IMR-90 (cell line): ENCODE results near the gene KIAA0319L. TPM values are rescaled to one million over a fixed set of nuclear protein-coding genes. Genes with fewer than 3 reads are reported as not detected.

Experiments used
- ATAC-seq: fragments of 200-7000 bp; cut with Tn5 transposase; 2 replicates; pipeline ENCODE4 v1.9.1; 2020; ENCODE audit warnings: low read depth, mild to moderate bottlenecking, moderate library complexity
- BruUV-seq: library from RNA; stranded (reverse); fragments of 400-500 nt; replicated peaks from 2 replicates; lab custom pipeline; 2021; lab: Mats Ljungman, UMichigan
- CTCF ChIA-PET: fragments of 300-600 bp; formaldehyde crosslinking; extraction: SDS; loops from one replicate; lab custom pipeline; 2021; ENCODE audit warnings: antibody characterized with exemption; lab: Yijun Ruan, JAX
- POLR2A ChIA-PET: fragments of 300-600 bp; sonication (Branson Sonifier 250); formaldehyde crosslinking; loops from one replicate; lab custom pipeline; 2022; ENCODE audit warnings: antibody characterized with exemption; ENCODE audit not compliant: unreplicated experiment; lab: Charles Lee
- DNase-seq: peaks from one replicate; pipeline ENCODE4 v3.0.0; 2013
- H2AFZ ChIP-seq: replicated peaks from 2 replicates; pipeline ENCODE3; 2013; ENCODE audit warnings: low read length, mild to moderate bottlenecking; ENCODE audit not compliant: poor library complexity
- H2AK5ac ChIP-seq: 2 replicates; pipeline ENCODE4 v1.6.1; 2013; ENCODE audit warnings: low read depth, low read length, inconsistent platforms
- H2AK9ac ChIP-seq: replicated peaks from 2 replicates; pipeline ENCODE3; 2013; ENCODE audit warnings: mild to moderate bottlenecking, low read depth, low read length, moderate library complexity; ENCODE audit not compliant: poor library complexity
- H2BK120ac ChIP-seq: 2 replicates; pipeline ENCODE4 v1.6.1; 2013; ENCODE audit warnings: low read depth, low read length, inconsistent platforms
- H2BK15ac ChIP-seq: 3 replicates; pipeline ENCODE4 v1.6.1; 2013; ENCODE audit warnings: low read depth, low read length, inconsistent platforms
- H2BK20ac ChIP-seq: 2 replicates; pipeline ENCODE4 v1.6.1; 2013; ENCODE audit warnings: low read depth, mild to moderate bottlenecking, inconsistent platforms, low read length, moderate library complexity
- H2BK5ac ChIP-seq: 2 replicates; pipeline ENCODE4 v1.6.1; 2013; ENCODE audit warnings: mild to moderate bottlenecking, low read depth, low read length, inconsistent platforms; ENCODE audit not compliant: poor library complexity, severe bottlenecking
- H3K14ac ChIP-seq: replicated peaks from 2 replicates; pipeline ENCODE4 v1.6.1; 2013; ENCODE audit warnings: low read depth, low read length, inconsistent platforms
- H3K18ac ChIP-seq: 2 replicates; pipeline ENCODE4 v1.6.1; 2013; ENCODE audit warnings: low read depth, low read length, control low read depth
- H3K23ac ChIP-seq: 2 replicates; pipeline ENCODE4 v1.6.1; 2013; ENCODE audit warnings: low read depth, low read length, inconsistent platforms
- H3K27ac ChIP-seq: 2 replicates; pipeline ENCODE4 v1.5.1; 2013; ENCODE audit warnings: mild to moderate bottlenecking, control low read depth, low read length; ENCODE audit not compliant: insufficient read depth
- H3K27me3 ChIP-seq: 2 replicates; pipeline ENCODE4 v1.6.1; 2013; ENCODE audit warnings: low read length; ENCODE audit not compliant: control insufficient read depth, insufficient read depth
- H3K36me3 ChIP-seq: 2 replicates; pipeline ENCODE4 v1.6.1; 2013; ENCODE audit warnings: low read length, mixed read lengths; ENCODE audit not compliant: control insufficient read depth, insufficient read depth
- H3K4ac ChIP-seq: 2 replicates; pipeline ENCODE4 v1.6.1; 2013; ENCODE audit warnings: low read depth, low read length, inconsistent platforms
- H3K4me1 ChIP-seq: 2 replicates; pipeline ENCODE4 v1.6.1; 2013; ENCODE audit warnings: low read length, mixed read lengths; ENCODE audit not compliant: control insufficient read depth, insufficient read depth
- H3K4me2 ChIP-seq: 2 replicates; pipeline ENCODE4 v1.6.1; 2013; ENCODE audit warnings: low read depth, mild to moderate bottlenecking, control low read depth, low read length, moderate library complexity
- H3K4me3 ChIP-seq: 2 replicates; pipeline ENCODE4 v1.5.1; 2013; ENCODE audit warnings: low read depth, mild to moderate bottlenecking, control low read depth, low read length, moderate library complexity; ENCODE audit not compliant: insufficient read depth
- H3K56ac ChIP-seq: 2 replicates; pipeline ENCODE4 v1.6.1; 2013; ENCODE audit warnings: low read length, inconsistent platforms; ENCODE audit not compliant: insufficient read depth; ENCODE audit errors: extremely low read depth
- H3K79me1 ChIP-seq, 2 experiments: 2 replicates each; pipeline ENCODE4 v1.6.1; 2013; ENCODE audit warnings: low read length in 2 of 2, inconsistent platforms in 1 of 2, low read depth in 1 of 2
- H3K9ac ChIP-seq: 2 replicates; pipeline ENCODE4 v1.6.1; 2013; ENCODE audit warnings: low read depth, low read length, control low read depth
- H3K9me1 ChIP-seq: 2 replicates; pipeline ENCODE4 v1.6.1; 2013; ENCODE audit warnings: low read length, inconsistent platforms; ENCODE audit not compliant: insufficient read depth
- H3K9me3 ChIP-seq: 2 replicates; pipeline ENCODE4 v1.6.1; 2013; ENCODE audit warnings: low read length; ENCODE audit not compliant: control insufficient read depth, insufficient read depth
- H4K20me1 ChIP-seq: 2 replicates; pipeline ENCODE4 v1.6.1; 2013; ENCODE audit warnings: low read length, inconsistent platforms; ENCODE audit not compliant: insufficient read depth
- H4K5ac ChIP-seq: 2 replicates; pipeline ENCODE4 v1.6.1; 2013; ENCODE audit warnings: mild to moderate bottlenecking, low read depth, low read length, control low read depth
- H4K8ac ChIP-seq, 2 experiments: 2 replicates each; pipeline ENCODE4 v1.6.1; 2013; ENCODE audit warnings: low read depth in 2 of 2, low read length in 2 of 2, control low read depth in 1 of 2, inconsistent platforms in 1 of 2
- H4K91ac ChIP-seq: 2 replicates; pipeline ENCODE4 v1.6.1; 2013; ENCODE audit warnings: low read depth, low read length, inconsistent platforms; ENCODE audit not compliant: insufficient read depth
- BHLHE40 ChIP-seq: fragments of 150-350 bp; IDR thresholded peaks from 2 replicates; pipeline ENCODE4 v1.6.1; 2016; ENCODE audit warnings: mild to moderate bottlenecking, low read depth, low read length
- CEBPB ChIP-seq: IDR thresholded peaks from 2 replicates; pipeline ENCODE4 v1.6.1; 2012; ENCODE audit warnings: low read depth, low read length, improper control_type of control experiment
- CHD1 ChIP-seq: IDR thresholded peaks from 2 replicates; pipeline ENCODE4 v1.6.1; 2012; ENCODE audit warnings: low read depth, low read length, improper control_type of control experiment
- FOS ChIP-seq: fragments of 150-350 bp; IDR thresholded peaks from 2 replicates; pipeline ENCODE4 v1.6.1; 2016; ENCODE audit warnings: low read depth, low read length
- MAFK ChIP-seq: IDR thresholded peaks from 2 replicates; pipeline ENCODE4 v1.6.1; 2012; ENCODE audit warnings: low read depth, low read length, improper control_type of control experiment
- MAZ ChIP-seq: IDR thresholded peaks from 2 replicates; pipeline ENCODE4 v1.6.1; 2012; ENCODE audit warnings: low read depth, mild to moderate bottlenecking, low read length, improper control_type of control experiment, moderate library complexity, borderline replicate concordance
- MXI1 ChIP-seq: IDR thresholded peaks from 2 replicates; pipeline ENCODE4 v1.6.1; 2012; ENCODE audit warnings: low read depth, mild to moderate bottlenecking, low read length, moderate library complexity, borderline replicate concordance
- NFE2L2 ChIP-seq: fragments of 150-350 bp; IDR thresholded peaks from 2 replicates; pipeline ENCODE4 v1.6.1; 2016; ENCODE audit warnings: low read depth, mild to moderate bottlenecking, low read length
- POLR2A ChIP-seq: IDR thresholded peaks from 2 replicates; pipeline ENCODE4 v1.6.1; 2012; ENCODE audit warnings: mild to moderate bottlenecking, low read depth, low read length
- RAD21 ChIP-seq: IDR thresholded peaks from 2 replicates; pipeline ENCODE4 v1.6.1; 2012; ENCODE audit warnings: low read length, improper control_type of control experiment
- RCOR1 ChIP-seq: IDR thresholded peaks from 2 replicates; pipeline ENCODE4 v1.6.1; 2012; ENCODE audit warnings: mild to moderate bottlenecking, low read length, improper control_type of control experiment; ENCODE audit not compliant: insufficient replicate concordance
- RFX5 ChIP-seq: IDR thresholded peaks from 2 replicates; pipeline ENCODE4 v1.8.0; 2012; ENCODE audit warnings: low read depth, mild to moderate bottlenecking, low read length, moderate library complexity
- SMC3 ChIP-seq: fragments of 150-350 bp; IDR thresholded peaks from 2 replicates; pipeline ENCODE4 v1.6.1; 2016; ENCODE audit warnings: low read depth, mild to moderate bottlenecking, antibody characterized with exemption, low read length, moderate library complexity
- dilution Hi-C: fragments of 300-500 bp; cut with HindIII; formaldehyde crosslinking; loops from one replicate; pipeline ENCODE4 v1.14.3; 2018; ENCODE audit warnings: low sequenced_read_pairs; ENCODE audit not compliant: unreplicated experiment
- in situ Hi-C: fragments of 300-500 bp; cut with MboI; formaldehyde crosslinking; loops from 3 replicates; pipeline ENCODE4 v1.14.3; 2019; ENCODE audit warnings: low sequenced_read_pairs, inconsistent platforms, mixed read lengths
- intact Hi-C: fragments of 100-400 bp; cut with micrococcal nuclease; formaldehyde crosslinking; loops from 2 replicates; pipeline ENCODE4 v1.10.0; 2022
- polyA plus RNA-seq, 3 experiments: library from polyadenylated mRNA; depleted of rRNA; stranded (reverse); fragments of >200 nt; gene quantifications; 2 replicates each; pipeline ENCODE4 v1.2.3, GENCODE V29; 2012; ENCODE audit warnings: low replicate concordance in 1 of 3
- total RNA-seq: library from RNA; depleted of rRNA; stranded (reverse); fragments of >200 nt; gene quantifications from 2 replicates; pipeline ENCODE4 v1.2.3, GENCODE V29; 2012
- TF ChIP-seq, protein P1 (sequence below): conservative IDR thresholded peaks from 2 replicates; pipeline ENCODE4 v1.5.1; 2012; ENCODE audit warnings: mild to moderate bottlenecking, low read depth, low read length, improper control_type of control experiment
- TF ChIP-seq, protein P2 (sequence below): fragments of 150-350 bp; IDR thresholded peaks from 2 replicates; pipeline ENCODE4 v1.6.1; 2016; ENCODE audit warnings: low read depth, mild to moderate bottlenecking, low read length, moderate library complexity, borderline replicate concordance
- TF ChIP-seq, protein P3 (sequence below): fragments of 150-350 bp; IDR thresholded peaks from 2 replicates; pipeline ENCODE4 v1.6.1; 2017; ENCODE audit warnings: mild to moderate bottlenecking, antibody characterized with exemption, low read length, low read depth

KIAA0319L gene
- total and polyA plus RNA-seq, 2 of the 4 experiments (the other 2 are of a cell fraction): 38.0 to 49.8 TPM

DNA sequence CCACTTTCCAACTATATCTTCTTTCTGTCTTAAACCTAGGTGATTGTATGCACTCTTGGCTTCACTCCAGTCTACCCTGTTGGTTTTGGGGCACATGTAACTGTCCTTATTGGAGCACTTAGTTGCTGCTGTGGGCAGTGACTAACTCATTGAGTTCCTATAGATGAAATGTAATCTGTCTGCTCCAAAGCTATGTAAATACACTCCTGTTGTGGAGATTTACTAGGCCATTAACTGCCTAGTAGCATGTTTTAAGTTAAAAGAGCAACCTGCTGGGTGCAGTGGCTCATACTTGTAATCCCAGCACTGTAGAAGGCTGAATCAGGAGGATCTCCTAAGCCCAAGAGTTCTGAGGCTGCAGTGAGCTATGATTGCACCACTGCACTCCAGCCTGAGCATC lies 151.1 kb downstream of the KIAA0319L start:
- H2AFZ ChIP-seq: no peak overlapping the region
- H3K4ac ChIP-seq: no peak overlapping the region
- H3K9me1 ChIP-seq: no peaks in the 10 kb centered on the region
- H3K4me3 ChIP-seq: no peak overlapping the region
- H3K4me2 ChIP-seq: no peak overlapping the region
- H2BK15ac ChIP-seq: no peak overlapping the region
- DNase-seq: peak; percentile 39
- POLR2A ChIA-PET: no interaction called here
- peaks cover 4 to 6% of the 10 kb centered on the region in 2 experiments; a peak in 3 of 4 replicates for H3K79me1 ChIP-seq
- no peak overlapping the region for H2BK120ac ChIP-seq
- in situ Hi-C loops: no loop called here
- H3K27ac ChIP-seq: no peak overlapping the region
- intact Hi-C loops: no loop called here
- CTCF ChIA-PET: no interaction called here
- no peak overlapping the region for H4K5ac ChIP-seq
- peaks cover 35% of the 10 kb centered on the region for H3K36me3 ChIP-seq
- H3K27me3 ChIP-seq: no peaks in the 10 kb centered on the region
- H3K18ac ChIP-seq: no peak overlapping the region
- 0 out of 2 replicates have a peak, but pooled peaks cover 5% of the 10 kb centered on the region for H4K20me1 ChIP-seq
- no peak overlapping the region for H3K23ac ChIP-seq
- no peak overlapping the region for H3K9ac ChIP-seq
- dilution Hi-C loops: no loop called here
- H4K8ac ChIP-seq: no peak overlapping the region
- no peak overlapping the region for H2AK9ac ChIP-seq
- TF ChIP-seq FOS (no peak), POLR2A (no peak), CEBPB (no peak), MAFK (no peak), SMC3 (no peak), MAZ (no peak), NFE2L2 (no peak), RAD21 (no peak), CHD1 (no peak), BHLHE40 (no peak), RCOR1 (no peak), MXI1 (no peak), RFX5 (no peak)
- TF ChIP-seq, protein P1, sequence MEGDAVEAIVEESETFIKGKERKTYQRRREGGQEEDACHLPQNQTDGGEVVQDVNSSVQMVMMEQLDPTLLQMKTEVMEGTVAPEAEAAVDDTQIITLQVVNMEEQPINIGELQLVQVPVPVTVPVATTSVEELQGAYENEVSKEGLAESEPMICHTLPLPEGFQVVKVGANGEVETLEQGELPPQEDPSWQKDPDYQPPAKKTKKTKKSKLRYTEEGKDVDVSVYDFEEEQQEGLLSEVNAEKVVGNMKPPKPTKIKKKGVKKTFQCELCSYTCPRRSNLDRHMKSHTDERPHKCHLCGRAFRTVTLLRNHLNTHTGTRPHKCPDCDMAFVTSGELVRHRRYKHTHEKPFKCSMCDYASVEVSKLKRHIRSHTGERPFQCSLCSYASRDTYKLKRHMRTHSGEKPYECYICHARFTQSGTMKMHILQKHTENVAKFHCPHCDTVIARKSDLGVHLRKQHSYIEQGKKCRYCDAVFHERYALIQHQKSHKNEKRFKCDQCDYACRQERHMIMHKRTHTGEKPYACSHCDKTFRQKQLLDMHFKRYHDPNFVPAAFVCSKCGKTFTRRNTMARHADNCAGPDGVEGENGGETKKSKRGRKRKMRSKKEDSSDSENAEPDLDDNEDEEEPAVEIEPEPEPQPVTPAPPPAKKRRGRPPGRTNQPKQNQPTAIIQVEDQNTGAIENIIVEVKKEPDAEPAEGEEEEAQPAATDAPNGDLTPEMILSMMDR: no peak
- TF ChIP-seq, protein P2, sequence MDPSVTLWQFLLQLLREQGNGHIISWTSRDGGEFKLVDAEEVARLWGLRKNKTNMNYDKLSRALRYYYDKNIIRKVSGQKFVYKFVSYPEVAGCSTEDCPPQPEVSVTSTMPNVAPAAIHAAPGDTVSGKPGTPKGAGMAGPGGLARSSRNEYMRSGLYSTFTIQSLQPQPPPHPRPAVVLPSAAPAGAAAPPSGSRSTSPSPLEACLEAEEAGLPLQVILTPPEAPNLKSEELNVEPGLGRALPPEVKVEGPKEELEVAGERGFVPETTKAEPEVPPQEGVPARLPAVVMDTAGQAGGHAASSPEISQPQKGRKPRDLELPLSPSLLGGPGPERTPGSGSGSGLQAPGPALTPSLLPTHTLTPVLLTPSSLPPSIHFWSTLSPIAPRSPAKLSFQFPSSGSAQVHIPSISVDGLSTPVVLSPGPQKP: no peak
- TF ChIP-seq, protein P3, sequence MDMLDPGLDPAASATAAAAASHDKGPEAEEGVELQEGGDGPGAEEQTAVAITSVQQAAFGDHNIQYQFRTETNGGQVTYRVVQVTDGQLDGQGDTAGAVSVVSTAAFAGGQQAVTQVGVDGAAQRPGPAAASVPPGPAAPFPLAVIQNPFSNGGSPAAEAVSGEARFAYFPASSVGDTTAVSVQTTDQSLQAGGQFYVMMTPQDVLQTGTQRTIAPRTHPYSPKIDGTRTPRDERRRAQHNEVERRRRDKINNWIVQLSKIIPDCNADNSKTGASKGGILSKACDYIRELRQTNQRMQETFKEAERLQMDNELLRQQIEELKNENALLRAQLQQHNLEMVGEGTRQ: no peak
- H3K9me3 ChIP-seq: no peaks in the 10 kb centered on the region
- H2AK5ac ChIP-seq: no peak overlapping the region
- no peak overlapping the region for H3K56ac ChIP-seq
- H3K4me1 ChIP-seq: no peaks in the 10 kb centered on the region
- no peak overlapping the region for H2BK20ac ChIP-seq
- ATAC-seq: peak; percentile 59
- no peak overlapping the region for H3K14ac ChIP-seq
- no peak overlapping the region for H2BK5ac ChIP-seq
- BruUV-seq: no TSS peak
- H4K91ac ChIP-seq: no peak overlapping the region
